ENCODE data around the gene GSC2.

The GSC2 gene

DNA sequence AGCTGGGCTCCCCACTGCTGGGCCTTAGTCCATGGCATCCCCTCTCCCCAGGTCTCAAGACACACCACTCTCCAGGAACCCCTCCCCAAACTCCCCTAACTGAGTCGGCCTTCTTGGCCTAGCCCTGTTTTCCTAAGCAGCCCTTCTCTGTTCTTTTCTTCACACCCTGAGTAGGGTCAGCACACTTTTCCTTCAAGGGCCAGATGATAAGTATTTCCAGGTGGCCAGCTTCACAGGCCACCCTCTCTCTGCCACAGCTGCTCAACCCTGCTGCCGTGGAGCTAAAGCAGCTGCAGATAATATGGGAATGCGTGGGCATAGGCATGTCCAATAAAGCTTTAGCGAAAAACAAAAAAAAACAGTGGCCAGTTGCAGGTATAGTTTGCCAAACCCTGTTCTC is 51.9 kb downstream of the GSC2 start:
- in situ Hi-C loops (cut with HindIII; ENCODE audit: low pct_unique_long_range_greater_than_20kb, low sequenced_read_pairs), result no loop called here
- DNase-seq (ENCODE audit: low read depth in 1 of 2, low spot score in 1 of 2), result no peak
- no peak for TF ChIP-seq JUND (IDR thresholded peaks at IDR 0.05; ENCODE audit: low read depth)

DNA sequence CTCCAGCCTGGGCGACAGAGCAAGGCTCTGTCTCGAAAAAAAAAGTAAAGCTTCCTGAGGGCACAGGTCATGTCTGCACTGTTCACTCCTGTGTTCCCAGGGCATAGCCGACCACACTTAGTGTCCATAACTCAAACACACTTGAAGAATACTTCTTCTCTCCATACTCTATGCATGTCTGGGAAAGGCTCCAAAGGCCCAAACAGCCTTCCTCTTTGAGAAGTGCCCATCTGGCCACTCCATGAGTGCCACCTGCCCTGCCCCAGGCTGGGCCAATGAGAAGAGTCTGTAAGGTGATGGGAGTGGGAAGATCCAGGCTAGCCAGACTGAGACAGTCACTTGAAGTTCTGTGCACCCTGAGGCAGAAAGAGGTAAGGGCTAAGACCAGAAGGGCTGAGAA is 52.6 kb downstream of the GSC2 start:
- in situ Hi-C loops (cut with HindIII; ENCODE audit: low pct_unique_long_range_greater_than_20kb, low sequenced_read_pairs), result no loop called here
- no peak for TF ChIP-seq JUND (IDR thresholded peaks at IDR 0.05; ENCODE audit: low read depth)
- DNase-seq (ENCODE audit: low read depth in 1 of 2, low spot score in 1 of 2), result no peak

Data from T47D (cell line).